AG09319 (cell line): ENCODE results near the gene CYP24A1.

Experiments
- DNase-seq: peaks from one replicate; pipeline ENCODE4 v3.0.0-alpha.2; 2010; ENCODE audit warnings: low read depth; ENCODE audit errors: extremely low read depth
- CTCF ChIP-seq: IDR thresholded peaks from 2 replicates; pipeline ENCODE4 v1.5.1; 2011; ENCODE audit warnings: low read depth, mild to moderate bottlenecking, inconsistent platforms, low read length, moderate library complexity

Gene CYP24A1

GRCh38 chr20:54208548-54209176, 34.9 kb upstream of the CYP24A1 start:
- no peak for DNase-seq
- no peak for TF ChIP-seq CTCF

GRCh38 chr20:54207743-54208547, 34.2 kb upstream of the CYP24A1 start, which contains the start of gene PFDN4:
Gene PFDN4, plus strand, starts transcription at chr20:54208087. Its CDS starts 14 bp downstream, at chr20:54208101.
- DNase-seq, result peak; percentile 52
- peak; percentile 73 for TF ChIP-seq CTCF

- TF ChIP-seq CTCF, result no peak
- DNase-seq, result no peak
Measured at GRCh38 chr20:54207053-54207742, 33.4 kb upstream of the CYP24A1 start.

GRCh38 chr20:54205450-54205849, 31.7 kb upstream of the CYP24A1 start:
- DNase-seq, result no peak
- no peak for TF ChIP-seq CTCF

GRCh38 chr20:54204481-54204880, 30.7 kb upstream of the CYP24A1 start:
- DNase-seq, result no peak
- TF ChIP-seq CTCF, result no peak

- no peak for TF ChIP-seq CTCF
Measured at GRCh38 chr20:54204063-54204462, 30.3 kb upstream of the CYP24A1 start.

GRCh38 chr20:54203281-54203680, 29.5 kb upstream of the CYP24A1 start:
- no peak for TF ChIP-seq CTCF
- DNase-seq, result no peak

More at GRCh38 chr20:54204063-54204462, 30.3 kb upstream of the CYP24A1 start:
- no peak for DNase-seq
